ENCODE measurements around the gene CCM2L. TPM values are rescaled to one million over a fixed set of nuclear protein-coding genes. Genes with fewer than 3 reads are reported as not detected.

The CCM2L gene
- total RNA-seq, 2 donors from 2014 or later = 4.6 to 5.7 TPM

GRCh38 chr20:31990641-31991338 lies 19.4 kb upstream of the CCM2L start:
- Histone ChIP-seq H3K27me3 (replicated peaks; ENCODE audit: insufficient read depth) (peaks cover 12% of the 10 kb centered on the region), H3K36me3 (no peaks in the 10 kb centered on the region), H3K4me3 (no peak overlapping the region), H3K9me3 (no peaks in the 10 kb centered on the region), H3K4me1 (replicated peaks) (no peaks in the 10 kb centered on the region), H3K27ac (no peak overlapping the region)
- DNase-seq (ENCODE audit: low spot score) = no peak
- intact Hi-C loops (cut with DNase I) = no loop called here
- WGBS = 30% methylated on average over 6 of the region's 6 CpGs
- TF ChIP-seq POLR2AphosphoS5 (IDR thresholded peaks at IDR 0.05) = no peak
- no peak for TF ChIP-seq CTCF (IDR thresholded peaks at IDR 0.05)
- TF ChIP-seq POLR2A (IDR thresholded peaks at IDR 0.05) = no peak

- no peak for DNase-seq (ENCODE audit: low spot score)
- Histone ChIP-seq H3K27ac (no peak overlapping the region), H3K36me3 (no peaks in the 10 kb centered on the region), H3K27me3 (replicated peaks; ENCODE audit: insufficient read depth) (peaks cover 15% of the 10 kb centered on the region), H3K4me3 (no peak overlapping the region), H3K9me3 (no peaks in the 10 kb centered on the region), H3K4me1 (replicated peaks) (no peaks in the 10 kb centered on the region)
- WGBS = 63% methylated on average over 1 of the region's 1 CpG
- TF ChIP-seq POLR2AphosphoS5 (IDR thresholded peaks at IDR 0.05) = no peak
- TF ChIP-seq POLR2A (IDR thresholded peaks at IDR 0.05) = no peak
- TF ChIP-seq CTCF (IDR thresholded peaks at IDR 0.05) = no peak
- intact Hi-C loops (cut with DNase I) = no loop called here
These were observed 18.9 kb upstream of the CCM2L start for GRCh38 chr20:31991339-31991705.

- intact Hi-C loops (cut with DNase I) = no loop called here
- Histone ChIP-seq H3K9me3 (no peaks in the 10 kb centered on the region), H3K27me3 (replicated peaks; ENCODE audit: insufficient read depth) (peaks cover 15% of the 10 kb centered on the region), H3K27ac (no peak overlapping the region), H3K4me1 (replicated peaks) (no peaks in the 10 kb centered on the region), H3K36me3 (no peaks in the 10 kb centered on the region), H3K4me3 (no peak overlapping the region)
- TF ChIP-seq POLR2AphosphoS5 (IDR thresholded peaks at IDR 0.05) (no peak), POLR2A (IDR thresholded peaks at IDR 0.05) (no peak), CTCF (IDR thresholded peaks at IDR 0.05) (no peak)
- 85% methylated on average over 2 of the region's 2 CpGs for WGBS
- no peak for DNase-seq (ENCODE audit: low spot score)
These were observed 18.2 kb upstream of the CCM2L start for GRCh38 chr20:31992086-31992485.

- intact Hi-C loops (cut with DNase I) = no loop called here
- no peak overlapping the region for H3K27ac ChIP-seq
- no peaks in the 10 kb centered on the region for H3K36me3 ChIP-seq
- TF ChIP-seq CTCF (IDR thresholded peaks at IDR 0.05) (no peak), POLR2A (IDR thresholded peaks at IDR 0.05) (no peak), POLR2AphosphoS5 (IDR thresholded peaks at IDR 0.05) (no peak)
- H3K4me1 ChIP-seq (replicated peaks) = no peaks in the 10 kb centered on the region
- no peak for DNase-seq (ENCODE audit: low spot score)
- peaks cover 17% of the 10 kb centered on the region for H3K27me3 ChIP-seq (replicated peaks; ENCODE audit: insufficient read depth)
- 97% methylated on average over 17 of the region's 18 CpGs for WGBS
- H3K9me3 ChIP-seq = no peaks in the 10 kb centered on the region
- no peak overlapping the region for H3K4me3 ChIP-seq
These were observed 13.2 kb upstream of the CCM2L start for GRCh38 chr20:31996996-31997395.

- no peaks in the 10 kb centered on the region for H3K9me3 ChIP-seq
- no peak for DNase-seq (ENCODE audit: low spot score)
- no peak overlapping the region for H3K27ac ChIP-seq
- intact Hi-C loops (cut with DNase I) = no loop called here
- no peak for TF ChIP-seq CTCF (IDR thresholded peaks at IDR 0.05)
- no peak for TF ChIP-seq POLR2AphosphoS5 (IDR thresholded peaks at IDR 0.05)
- TF ChIP-seq POLR2A (IDR thresholded peaks at IDR 0.05) = no peak
- H3K36me3 ChIP-seq = no peaks in the 10 kb centered on the region
- H3K4me1 ChIP-seq (replicated peaks) = no peaks in the 10 kb centered on the region
- H3K27me3 ChIP-seq (replicated peaks; ENCODE audit: insufficient read depth) = peaks cover 17% of the 10 kb centered on the region
- 76% methylated on average over 2 of the region's 2 CpGs for WGBS
- H3K4me3 ChIP-seq = no peak overlapping the region
These were observed 12.0 kb upstream of the CCM2L start for GRCh38 chr20:31998246-31998645.

All from prostate gland (tissue), 2 donors.